ENCODE measurements around the gene CHRNA9. TPM values are rescaled to one million over a fixed set of nuclear protein-coding genes. Genes with fewer than 3 reads are reported as not detected.
A peak's percentile ranks its signal among the peaks of the same experiment; 100 is the strongest.

CHRNA9 gene
- total RNA-seq, 1 donor from 2014 or later: 2.8 TPM

- no peak overlapping the region for H3K27ac Mint-ChIP-seq (ENCODE audit: unreplicated experiment)
- no peak overlapping the region for H3K27ac ChIP-seq (ENCODE audit: low read depth, low read length)
- TF ChIP-seq EZH2 (IDR thresholded peaks at IDR 0.05; ENCODE audit: insufficient read depth, low read length) (no peak), CTCF (IDR thresholded peaks at IDR 0.05; ENCODE audit: insufficient read depth, low read depth, low read length) (no peak)
- no peaks in the 10 kb centered on the region for H3K79me2 ChIP-seq (ENCODE audit: insufficient read depth, low read length)
- H3K36me3 Mint-ChIP-seq (ENCODE audit: low read depth, unreplicated experiment): no peaks in the 10 kb centered on the region
- H3K9me3 ChIP-seq (ENCODE audit: insufficient read depth, low read depth, low read length): no peaks in the 10 kb centered on the region
- no peaks in the 10 kb centered on the region for H3K4me1 ChIP-seq (ENCODE audit: insufficient read depth, low read length)
- no peaks in the 10 kb centered on the region for H4K20me1 ChIP-seq (ENCODE audit: insufficient read depth, low read length)
- H3K4me3 ChIP-seq (ENCODE audit: insufficient read depth, low read depth, low read length): no peak overlapping the region
- H3K27me3 Mint-ChIP-seq (ENCODE audit: low read depth, unreplicated experiment): peaks cover 3% of the 10 kb centered on the region
- no peak overlapping the region for H3K9ac ChIP-seq (ENCODE audit: low read length)
- no peaks in the 10 kb centered on the region for H3K4me1 Mint-ChIP-seq (ENCODE audit: low read depth, unreplicated experiment)
- H2AFZ ChIP-seq (ENCODE audit: low read depth, low read length): no peak overlapping the region
- H3K27me3 ChIP-seq (ENCODE audit: insufficient read depth, low read length): no peaks in the 10 kb centered on the region
- H3K36me3 ChIP-seq (ENCODE audit: insufficient read depth, low read length): no peaks in the 10 kb centered on the region
- H3K4me3 Mint-ChIP-seq (ENCODE audit: unreplicated experiment): no peak overlapping the region
- FAIRE-seq (no peak), DNase-seq (ENCODE audit: low read depth) (no peak)
- H3K9me3 Mint-ChIP-seq (ENCODE audit: unreplicated experiment): no peaks in the 10 kb centered on the region
- H3K4me2 ChIP-seq (ENCODE audit: low read length): no peak overlapping the region
These were observed 40.5 kb downstream of the CHRNA9 start for GRCh38 chr4:40375620-40376019.

- Histone ChIP-seq H4K20me1 (ENCODE audit: insufficient read depth, low read length) (no peaks in the 10 kb centered on the region), H3K9me3 (ENCODE audit: insufficient read depth, low read depth, low read length) (no peaks in the 10 kb centered on the region), H3K9ac (ENCODE audit: low read length) (no peak overlapping the region), H3K4me2 (ENCODE audit: low read length) (no peak overlapping the region), H3K36me3 (ENCODE audit: insufficient read depth, low read length) (no peaks in the 10 kb centered on the region), H3K79me2 (ENCODE audit: insufficient read depth, low read length) (no peaks in the 10 kb centered on the region), H3K4me3 (ENCODE audit: insufficient read depth, low read depth, low read length) (no peak overlapping the region), H3K27me3 (ENCODE audit: insufficient read depth, low read length) (no peaks in the 10 kb centered on the region), H3K27ac (ENCODE audit: low read depth, low read length) (no peak overlapping the region), H2AFZ (ENCODE audit: low read depth, low read length) (no peak overlapping the region), H3K4me1 (ENCODE audit: insufficient read depth, low read length) (no peaks in the 10 kb centered on the region)
- DNase-seq (ENCODE audit: low read depth): peak; percentile 6
- H3K36me3 Mint-ChIP-seq (ENCODE audit: low read depth, unreplicated experiment): no peaks in the 10 kb centered on the region
- peaks cover 2% of the 10 kb centered on the region for H3K27me3 Mint-ChIP-seq (ENCODE audit: low read depth, unreplicated experiment)
- no peak overlapping the region for H3K27ac Mint-ChIP-seq (ENCODE audit: unreplicated experiment)
- H3K4me1 Mint-ChIP-seq (ENCODE audit: low read depth, unreplicated experiment): no peaks in the 10 kb centered on the region
- no peaks in the 10 kb centered on the region for H3K9me3 Mint-ChIP-seq (ENCODE audit: unreplicated experiment)
- FAIRE-seq: no peak
- no peak overlapping the region for H3K4me3 Mint-ChIP-seq (ENCODE audit: unreplicated experiment)
- TF ChIP-seq CTCF (IDR thresholded peaks at IDR 0.05; ENCODE audit: insufficient read depth, low read depth, low read length) (no peak), EZH2 (IDR thresholded peaks at IDR 0.05; ENCODE audit: insufficient read depth, low read length) (no peak)
These were observed 42.6 kb downstream of the CHRNA9 start for GRCh38 chr4:40377512-40378365.

GRCh38 chr4:40378619-40379018 lies 43.5 kb downstream of the CHRNA9 start:
- Histone ChIP-seq H4K20me1 (ENCODE audit: insufficient read depth, low read length) (no peaks in the 10 kb centered on the region), H3K4me3 (ENCODE audit: insufficient read depth, low read depth, low read length) (no peak overlapping the region), H3K79me2 (ENCODE audit: insufficient read depth, low read length) (no peaks in the 10 kb centered on the region), H3K27ac (ENCODE audit: low read depth, low read length) (no peak overlapping the region), H3K27me3 (ENCODE audit: insufficient read depth, low read length) (no peaks in the 10 kb centered on the region), H3K9ac (ENCODE audit: low read length) (no peak overlapping the region), H3K9me3 (ENCODE audit: insufficient read depth, low read depth, low read length) (no peaks in the 10 kb centered on the region), H2AFZ (ENCODE audit: low read depth, low read length) (no peak overlapping the region), H3K4me1 (ENCODE audit: insufficient read depth, low read length) (no peaks in the 10 kb centered on the region), H3K36me3 (ENCODE audit: insufficient read depth, low read length) (no peaks in the 10 kb centered on the region), H3K4me2 (ENCODE audit: low read length) (no peak overlapping the region)
- Mint-ChIP-seq H3K36me3 (ENCODE audit: low read depth, unreplicated experiment) (no peaks in the 10 kb centered on the region), H3K4me3 (ENCODE audit: unreplicated experiment) (no peak overlapping the region), H3K4me1 (ENCODE audit: low read depth, unreplicated experiment) (no peaks in the 10 kb centered on the region), H3K9me3 (ENCODE audit: unreplicated experiment) (no peaks in the 10 kb centered on the region), H3K27me3 (ENCODE audit: low read depth, unreplicated experiment) (peaks cover 2% of the 10 kb centered on the region), H3K27ac (ENCODE audit: unreplicated experiment) (no peak overlapping the region)
- TF ChIP-seq EZH2 (IDR thresholded peaks at IDR 0.05; ENCODE audit: insufficient read depth, low read length): no peak
- TF ChIP-seq CTCF (IDR thresholded peaks at IDR 0.05; ENCODE audit: insufficient read depth, low read depth, low read length): no peak
- DNase-seq (ENCODE audit: low read depth) (no peak), FAIRE-seq (no peak)

Data from astrocyte (in vitro differentiated cells and primary cell).